GM12878 (cell line): Measurements from ENCODE around the gene PCSK6. TPM values are rescaled to one million over a fixed set of nuclear protein-coding genes. Genes with fewer than 3 reads are reported as not detected.

ENCODE experiments used
- ATAC-seq: fragments of 200-7000 bp; cut with Tn5 transposase; 3 replicates; pipeline ENCODE4 v1.9.1; 2020; ENCODE audit warnings: mild to moderate bottlenecking, moderate library complexity
- BruUV-seq: library from RNA; stranded (reverse); fragments of 400-500 nt; replicated peaks from 2 replicates; lab custom pipeline; 2021; lab: Mats Ljungman, UMichigan
- CTCF ChIA-PET: fragments of 300-600 bp; sonication (Branson Sonifier 250); formaldehyde crosslinking; extraction: SDS; loops from one replicate; lab custom pipeline; 2021; ENCODE audit warnings: inconsistent platforms; lab: Yijun Ruan, JAX
- POLR2A ChIA-PET: fragments of 350-600 bp; formaldehyde crosslinking; extraction: SDS; loops from one replicate; lab custom pipeline; 2021; ENCODE audit warnings: inconsistent platforms; lab: Charles Lee
- RAD21 ChIA-PET: fragments of 300-600 bp; sonication (Branson Sonifier 250); formaldehyde crosslinking; loops from one replicate; lab custom pipeline; 2023; ENCODE audit warnings: antibody characterized with exemption; ENCODE audit not compliant: unreplicated experiment; lab: Charles Lee
- SMC1A ChIA-PET: fragments of 300-600 bp; sonication (Branson Sonifier 250); formaldehyde crosslinking; loops from one replicate; lab custom pipeline; 2023; ENCODE audit not compliant: unreplicated experiment, uncharacterized antibody; lab: Charles Lee
- DNase-seq: peaks from one replicate; pipeline ENCODE4 v3.0.0-alpha.2; 2011; ENCODE audit warnings: low read depth, low spot score
- FAIRE-seq: peaks from 3 replicates; lab custom pipeline; 2011; peaks lifted over from hg19 to GRCh38; lab: Jason Lieb, UNC
- H2AFZ ChIP-seq: 2 replicates; pipeline ENCODE4 v1.6.0; 2011; ENCODE audit warnings: low read depth, low read length, control low read depth; ENCODE audit not compliant: control insufficient read depth
- H3K27ac ChIP-seq: 2 replicates; pipeline ENCODE4 v1.5.1; 2011; ENCODE audit warnings: control low read depth; ENCODE audit not compliant: control insufficient read depth, insufficient read depth
- H3K27me3 ChIP-seq, 2 experiments: replicated peaks in 1 of 2; 2 replicates each; pipeline versions ENCODE4 v1.6.0 to v1.6.1; 2011; ENCODE audit warnings: low read length in 1 of 2; ENCODE audit not compliant: control insufficient read depth in 2 of 2, insufficient read depth in 2 of 2
- H3K36me3 ChIP-seq, 2 experiments: 2 replicates each; pipeline ENCODE4 v1.5.1; 2011; ENCODE audit warnings: low read length in 1 of 2; ENCODE audit not compliant: control insufficient read depth in 2 of 2, insufficient read depth in 2 of 2
- H3K4me1 ChIP-seq: 2 replicates; pipeline ENCODE4 v1.6.1; 2011; ENCODE audit warnings: mild to moderate bottlenecking, low read length, moderate library complexity, mixed read lengths; ENCODE audit not compliant: control insufficient read depth, insufficient read depth
- H3K4me2 ChIP-seq: 2 replicates; pipeline ENCODE4 v1.6.0; 2011; ENCODE audit warnings: control low read depth; ENCODE audit not compliant: control insufficient read depth, insufficient read depth
- H3K4me3 ChIP-seq: fragments of 200-600 bp; sonication (generic); 2 replicates; pipeline ENCODE4 v1.5.1; 2016
- H3K79me2 ChIP-seq: 2 replicates; pipeline ENCODE4 v1.6.0; 2011; ENCODE audit warnings: low read length; ENCODE audit not compliant: control insufficient read depth, insufficient read depth
- H3K9ac ChIP-seq: 2 replicates; pipeline ENCODE4 v1.8.0; 2011; ENCODE audit warnings: low read length, control low read depth, mixed read lengths; ENCODE audit not compliant: control insufficient read depth, insufficient read depth
- H3K9me3 ChIP-seq: replicated peaks from 3 replicates; pipeline ENCODE4 v1.5.1; 2011; ENCODE audit warnings: mild to moderate bottlenecking, low read length; ENCODE audit not compliant: control insufficient read depth, insufficient read depth
- H4K20me1 ChIP-seq: 2 replicates; pipeline ENCODE4 v1.6.0; 2011; ENCODE audit not compliant: control insufficient read depth, insufficient read depth
- BMI1 ChIP-seq: fragments of 450-650 bp; IDR thresholded peaks from 2 replicates; pipeline ENCODE4 v1.6.1; 2016; ENCODE audit warnings: mild to moderate bottlenecking, moderate library complexity, borderline replicate concordance
- EED ChIP-seq: sonication (generic); IDR thresholded peaks from 2 replicates; pipeline ENCODE4 v1.6.1; 2016; ENCODE audit warnings: antibody characterized with exemption, low read depth
- MTA2 ChIP-seq: fragments of 450-650 bp; IDR thresholded peaks from 2 replicates; pipeline ENCODE4 v1.6.1; 2016; ENCODE audit warnings: low read depth, mild to moderate bottlenecking, moderate library complexity
- MYB ChIP-seq: fragments of 150-350 bp; IDR thresholded peaks from 2 replicates; pipeline ENCODE4 v1.6.1; 2014; ENCODE audit warnings: mild to moderate bottlenecking, low read depth, low read length, borderline replicate concordance
- PML ChIP-seq: IDR thresholded peaks from 2 replicates; pipeline ENCODE4 v1.6.1; 2012; ENCODE audit warnings: low read length, inconsistent platforms
- RCOR1 ChIP-seq: conservative IDR thresholded peaks from 2 replicates; pipeline ENCODE4 v1.6.1; 2012; ENCODE audit warnings: low read depth, low read length, improper control_type of control experiment
- SMAD5 ChIP-seq: IDR thresholded peaks from 2 replicates; pipeline ENCODE4 v1.6.1; 2016; ENCODE audit warnings: antibody characterized with exemption, low read depth
- SREBF1 ChIP-seq: IDR thresholded peaks from 2 replicates; pipeline ENCODE4 v1.6.1; 2012; ENCODE audit warnings: mild to moderate bottlenecking, low read length
- SRF ChIP-seq, 2 experiments: IDR thresholded peaks; 2 replicates each; pipeline ENCODE4 v1.6.1; 2011; ENCODE audit warnings: low read depth in 2 of 2, low read length in 2 of 2, mild to moderate bottlenecking in 1 of 2, moderate library complexity in 1 of 2
- ZNF274 ChIP-seq: IDR thresholded peaks from one replicate; pipeline ENCODE4 v1.8.0; 2011; ENCODE audit not compliant: insufficient read length, insufficient read depth
- ZSCAN29 ChIP-seq: fragments of 450-650 bp; IDR thresholded peaks from 2 replicates; pipeline ENCODE4 v1.6.1; 2017; ENCODE audit warnings: mild to moderate bottlenecking, moderate library complexity
- WGBS: methylation state at CpG from one replicate; pipeline ENCODE4 v1.1.6; 2016; ENCODE audit warnings: low lambda C conversion rate; ENCODE audit not compliant: insufficient replicate concordance, insufficient coverage; ENCODE audit errors: missing lambda C conversion rate; 5-methylcytosine and 5-hydroxymethylcytosine counted together
- in situ Hi-C: fragments of 300-500 bp; cut with MboI; formaldehyde crosslinking; loops from 9 replicates; pipeline ENCODE4 v1.14.3; 2018; ENCODE audit warnings: mixed read lengths
- intact Hi-C: fragments of 100-400 bp; cut with micrococcal nuclease; formaldehyde crosslinking; loops from one replicate; pipeline ENCODE4 v1.14.2; 2022; ENCODE audit not compliant: unreplicated experiment
- polyA plus RNA-seq, 11 experiments: library from polyadenylated mRNA; depleted of rRNA in 4 of 11; unstranded in 6 of 11; stranded (reverse) in 5 of 11; fragments of >200 nt; fragmentation: Nextera tagmentation in 4 of 11; fragmentation: Illumina TruSeq in 1 of 11; extraction: Ambion mirVana in 4 of 11; extraction: Trizol in 1 of 11; gene quantifications; 1 replicate in 1 of 11; 2 replicates in 10 of 11; pipeline versions ENCODE4 v1.2.1 to v1.2.3, GENCODE V29; 2011 to 2016; ENCODE audit warnings: inconsistent platforms in 2 of 11, missing spikeins in 2 of 11, low read depth in 1 of 11
- total RNA-seq, 4 experiments: library from RNA; depleted of rRNA in 3 of 4; stranded (reverse); fragments of >200 nt in 3 of 4; fragmentation: Illumina TruSeq in 1 of 4; extraction: Trizol in 1 of 4; gene quantifications; 2 replicates each; pipeline versions ENCODE4 v1.2.1 to v1.2.3, GENCODE V29; 2013 to 2021
- TF ChIP-seq, protein P1 (sequence below): IDR thresholded peaks from 2 replicates; pipeline ENCODE4 v1.6.1; 2011; ENCODE audit warnings: low read depth, mild to moderate bottlenecking, low read length, moderate library complexity, borderline replicate concordance; ENCODE audit errors: extremely low read depth
- TF ChIP-seq, protein P2 (sequence below): IDR thresholded peaks from 2 replicates; pipeline ENCODE4 v1.6.1; 2012; ENCODE audit warnings: low read depth, low read length, improper control_type of control experiment
- TF ChIP-seq, protein P3 (sequence below): fragments of 450-650 bp; formaldehyde crosslinking; IDR thresholded peaks from 2 replicates; pipeline ENCODE4 v1.4.0; 2022; ENCODE audit warnings: mild to moderate bottlenecking, moderate library complexity
- TF ChIP-seq, protein P4 (sequence below): IDR thresholded peaks from 2 replicates; pipeline ENCODE4 v1.6.1; 2012; ENCODE audit warnings: mild to moderate bottlenecking, low read depth, low read length
- TF ChIP-seq, protein P5 (sequence below): fragments of 150-350 bp; IDR thresholded peaks from 2 replicates; pipeline ENCODE4 v1.6.1; 2014; ENCODE audit warnings: mild to moderate bottlenecking, low read depth, low read length

The PCSK6 gene
- total and polyA plus RNA-seq, 10 of the 15 experiments (the other 5 are each of a cell fraction or from before 2014, with no cell fraction given), result 0.19 to 0.67 (median 0.25) TPM; not detected in 4

DNA sequence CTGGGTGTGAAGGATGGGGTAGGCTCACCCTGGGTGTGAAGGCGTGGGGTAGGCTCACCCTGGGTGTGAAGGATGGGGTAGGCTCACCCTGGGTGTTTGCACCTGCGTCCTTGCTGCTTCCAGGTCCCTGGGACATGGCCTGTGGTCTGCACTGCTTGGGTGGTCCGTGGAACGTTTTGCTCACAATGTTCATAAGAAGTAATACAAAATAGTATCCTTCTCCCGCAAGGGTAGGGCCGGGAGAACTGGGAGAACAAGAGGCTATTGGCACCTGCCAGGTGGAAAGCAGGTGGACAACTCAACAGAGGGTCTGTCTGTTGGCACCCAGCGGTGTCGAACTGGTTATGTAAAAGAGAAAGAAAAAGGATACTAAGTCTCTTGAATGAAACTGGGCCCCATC lies 17.0 kb upstream of the PCSK6 start:
- Histone ChIP-seq H3K4me2 (no peak overlapping the region), H3K79me2 (no peaks in the 10 kb centered on the region), H3K27ac (no peak overlapping the region), H3K4me1 (no peaks in the 10 kb centered on the region), H3K36me3 (no peaks in the 10 kb centered on the region), H3K27me3 (no peaks in the 10 kb centered on the region; a peak in 2 of 4 replicates), H2AFZ (no peak overlapping the region), H3K4me3 (no peak overlapping the region), H4K20me1 (no peaks in the 10 kb centered on the region), H3K9ac (no peak overlapping the region), H3K9me3 (no peaks in the 10 kb centered on the region)
- no TSS peak for BruUV-seq
- intact Hi-C loops, result no loop called here
- ChIA-PET POLR2A (no interaction called here), RAD21 (no interaction called here), CTCF (no interaction called here), SMC1A (no interaction called here)
- FAIRE-seq (no peak), DNase-seq (no peak), ATAC-seq (no peak)
- in situ Hi-C loops, result no loop called here
- WGBS, result 33% methylated on average over 8 of the region's 8 CpGs
- TF ChIP-seq SMAD5 (no peak), MTA2 (no peak), MYB (no peak), ZNF274 (no peak), ZSCAN29 (no peak), SRF (IDR thresholded peaks at IDR 0.05; ENCODE audit: low read depth in 2 of 2, low read length in 2 of 2) (no peak), SREBF1 (no peak), BMI1 (no peak), PML (no peak), RCOR1 (no peak), EED (no peak)
- TF ChIP-seq, protein P1, sequence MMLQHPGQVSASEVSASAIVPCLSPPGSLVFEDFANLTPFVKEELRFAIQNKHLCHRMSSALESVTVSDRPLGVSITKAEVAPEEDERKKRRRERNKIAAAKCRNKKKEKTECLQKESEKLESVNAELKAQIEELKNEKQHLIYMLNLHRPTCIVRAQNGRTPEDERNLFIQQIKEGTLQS, result no peak
- TF ChIP-seq, protein P2, sequence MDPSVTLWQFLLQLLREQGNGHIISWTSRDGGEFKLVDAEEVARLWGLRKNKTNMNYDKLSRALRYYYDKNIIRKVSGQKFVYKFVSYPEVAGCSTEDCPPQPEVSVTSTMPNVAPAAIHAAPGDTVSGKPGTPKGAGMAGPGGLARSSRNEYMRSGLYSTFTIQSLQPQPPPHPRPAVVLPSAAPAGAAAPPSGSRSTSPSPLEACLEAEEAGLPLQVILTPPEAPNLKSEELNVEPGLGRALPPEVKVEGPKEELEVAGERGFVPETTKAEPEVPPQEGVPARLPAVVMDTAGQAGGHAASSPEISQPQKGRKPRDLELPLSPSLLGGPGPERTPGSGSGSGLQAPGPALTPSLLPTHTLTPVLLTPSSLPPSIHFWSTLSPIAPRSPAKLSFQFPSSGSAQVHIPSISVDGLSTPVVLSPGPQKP, result no peak
- TF ChIP-seq, protein P3, sequence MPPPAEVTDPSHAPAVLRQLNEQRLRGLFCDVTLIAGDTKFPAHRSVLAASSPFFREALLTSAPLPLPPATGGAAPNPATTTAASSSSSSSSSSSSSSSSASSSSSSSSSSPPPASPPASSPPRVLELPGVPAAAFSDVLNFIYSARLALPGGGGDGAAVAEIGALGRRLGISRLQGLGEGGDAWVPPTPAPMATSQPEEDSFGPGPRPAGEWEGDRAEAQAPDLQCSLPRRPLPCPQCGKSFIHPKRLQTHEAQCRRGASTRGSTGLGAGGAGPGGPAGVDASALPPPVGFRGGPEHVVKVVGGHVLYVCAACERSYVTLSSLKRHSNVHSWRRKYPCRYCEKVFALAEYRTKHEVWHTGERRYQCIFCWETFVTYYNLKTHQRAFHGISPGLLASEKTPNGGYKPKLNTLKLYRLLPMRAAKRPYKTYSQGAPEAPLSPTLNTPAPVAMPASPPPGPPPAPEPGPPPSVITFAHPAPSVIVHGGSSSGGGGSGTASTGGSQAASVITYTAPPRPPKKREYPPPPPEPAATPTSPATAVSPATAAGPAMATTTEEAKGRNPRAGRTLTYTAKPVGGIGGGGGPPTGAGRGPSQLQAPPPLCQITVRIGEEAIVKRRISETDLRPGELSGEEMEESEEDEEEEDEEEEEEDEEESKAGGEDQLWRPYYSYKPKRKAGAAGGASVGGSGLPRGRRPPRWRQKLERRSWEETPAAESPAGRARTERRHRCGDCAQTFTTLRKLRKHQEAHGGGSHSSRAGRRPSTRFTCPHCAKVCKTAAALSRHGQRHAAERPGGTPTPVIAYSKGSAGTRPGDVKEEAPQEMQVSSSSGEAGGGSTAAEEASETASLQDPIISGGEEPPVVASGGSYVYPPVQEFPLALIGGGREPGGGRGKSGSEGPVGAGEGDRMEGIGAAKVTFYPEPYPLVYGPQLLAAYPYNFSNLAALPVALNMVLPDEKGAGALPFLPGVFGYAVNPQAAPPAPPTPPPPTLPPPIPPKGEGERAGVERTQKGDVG (CRISPR knock-in tag), result no peak
- TF ChIP-seq, protein P4, sequence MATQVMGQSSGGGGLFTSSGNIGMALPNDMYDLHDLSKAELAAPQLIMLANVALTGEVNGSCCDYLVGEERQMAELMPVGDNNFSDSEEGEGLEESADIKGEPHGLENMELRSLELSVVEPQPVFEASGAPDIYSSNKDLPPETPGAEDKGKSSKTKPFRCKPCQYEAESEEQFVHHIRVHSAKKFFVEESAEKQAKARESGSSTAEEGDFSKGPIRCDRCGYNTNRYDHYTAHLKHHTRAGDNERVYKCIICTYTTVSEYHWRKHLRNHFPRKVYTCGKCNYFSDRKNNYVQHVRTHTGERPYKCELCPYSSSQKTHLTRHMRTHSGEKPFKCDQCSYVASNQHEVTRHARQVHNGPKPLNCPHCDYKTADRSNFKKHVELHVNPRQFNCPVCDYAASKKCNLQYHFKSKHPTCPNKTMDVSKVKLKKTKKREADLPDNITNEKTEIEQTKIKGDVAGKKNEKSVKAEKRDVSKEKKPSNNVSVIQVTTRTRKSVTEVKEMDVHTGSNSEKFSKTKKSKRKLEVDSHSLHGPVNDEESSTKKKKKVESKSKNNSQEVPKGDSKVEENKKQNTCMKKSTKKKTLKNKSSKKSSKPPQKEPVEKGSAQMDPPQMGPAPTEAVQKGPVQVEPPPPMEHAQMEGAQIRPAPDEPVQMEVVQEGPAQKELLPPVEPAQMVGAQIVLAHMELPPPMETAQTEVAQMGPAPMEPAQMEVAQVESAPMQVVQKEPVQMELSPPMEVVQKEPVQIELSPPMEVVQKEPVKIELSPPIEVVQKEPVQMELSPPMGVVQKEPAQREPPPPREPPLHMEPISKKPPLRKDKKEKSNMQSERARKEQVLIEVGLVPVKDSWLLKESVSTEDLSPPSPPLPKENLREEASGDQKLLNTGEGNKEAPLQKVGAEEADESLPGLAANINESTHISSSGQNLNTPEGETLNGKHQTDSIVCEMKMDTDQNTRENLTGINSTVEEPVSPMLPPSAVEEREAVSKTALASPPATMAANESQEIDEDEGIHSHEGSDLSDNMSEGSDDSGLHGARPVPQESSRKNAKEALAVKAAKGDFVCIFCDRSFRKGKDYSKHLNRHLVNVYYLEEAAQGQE, result no peak
- TF ChIP-seq, protein P5, sequence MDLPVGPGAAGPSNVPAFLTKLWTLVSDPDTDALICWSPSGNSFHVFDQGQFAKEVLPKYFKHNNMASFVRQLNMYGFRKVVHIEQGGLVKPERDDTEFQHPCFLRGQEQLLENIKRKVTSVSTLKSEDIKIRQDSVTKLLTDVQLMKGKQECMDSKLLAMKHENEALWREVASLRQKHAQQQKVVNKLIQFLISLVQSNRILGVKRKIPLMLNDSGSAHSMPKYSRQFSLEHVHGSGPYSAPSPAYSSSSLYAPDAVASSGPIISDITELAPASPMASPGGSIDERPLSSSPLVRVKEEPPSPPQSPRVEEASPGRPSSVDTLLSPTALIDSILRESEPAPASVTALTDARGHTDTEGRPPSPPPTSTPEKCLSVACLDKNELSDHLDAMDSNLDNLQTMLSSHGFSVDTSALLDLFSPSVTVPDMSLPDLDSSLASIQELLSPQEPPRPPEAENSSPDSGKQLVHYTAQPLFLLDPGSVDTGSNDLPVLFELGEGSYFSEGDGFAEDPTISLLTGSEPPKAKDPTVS, result no peak
